ENCODE data around the gene KHDRBS2.
"Not testable (repeated sequence)": the region's sequence is repeated elsewhere in the genome, so short reads cannot be mapped to it uniquely, and the experiment has no call there.

KHDRBS2 gene

DNA sequence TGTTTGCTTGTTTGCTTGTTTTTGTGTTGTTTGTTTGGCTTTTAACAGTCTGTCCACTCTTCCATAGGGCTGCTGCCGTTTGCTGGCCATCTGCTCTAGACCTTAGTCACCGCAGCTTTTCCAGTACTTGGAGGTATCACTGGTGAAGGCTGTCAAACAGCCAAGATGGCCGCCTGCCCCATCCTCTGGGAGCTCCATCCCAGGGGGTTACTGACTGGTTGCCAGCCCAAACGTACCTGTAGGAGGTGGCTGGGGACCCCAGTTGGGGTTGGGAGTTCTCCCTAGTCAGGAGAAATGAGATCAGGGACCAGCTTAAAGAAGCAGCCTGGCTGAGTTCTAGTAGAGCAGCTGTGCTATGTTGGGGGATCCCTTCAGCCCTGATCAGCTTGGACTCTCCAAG, 418.4 kb downstream of the KHDRBS2 start:
- DNase-seq (ENCODE audit: low read depth in 2 of 2) = no peak

- DNase-seq (ENCODE audit: low read depth in 2 of 2) = no peak
Observed at GRCh38 chr6:61857541-61857940, 428.5 kb downstream of the KHDRBS2 start.

- no peak for DNase-seq (ENCODE audit: low read depth in 2 of 2)
Observed at GRCh38 chr6:61841958-61842357, 444.1 kb downstream of the KHDRBS2 start.

DNA sequence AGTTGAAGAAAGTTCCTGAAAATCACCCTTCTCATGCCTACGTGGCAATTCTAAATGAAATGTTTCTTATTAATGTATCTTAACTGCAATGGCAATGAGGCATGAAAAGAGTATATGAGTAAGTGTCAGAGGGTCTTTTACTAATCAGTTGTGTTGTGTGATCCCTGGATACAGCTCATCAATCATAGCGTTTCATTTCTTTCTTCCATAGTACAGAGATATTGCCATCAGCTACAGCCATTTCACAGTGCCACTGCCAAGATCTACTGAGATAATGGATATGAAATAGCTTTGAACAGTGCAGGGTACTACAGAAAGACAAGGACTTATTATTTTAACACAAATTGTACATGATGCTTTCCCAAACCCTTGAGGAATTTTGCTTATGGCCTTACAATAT, 450.8 kb downstream of the KHDRBS2 start:
- DNase-seq (ENCODE audit: low read depth in 2 of 2) = no peak

GRCh38 chr6:61833176-61833755, 452.8 kb downstream of the KHDRBS2 start:
- no peak for DNase-seq (ENCODE audit: low read depth in 2 of 2)

DNA sequence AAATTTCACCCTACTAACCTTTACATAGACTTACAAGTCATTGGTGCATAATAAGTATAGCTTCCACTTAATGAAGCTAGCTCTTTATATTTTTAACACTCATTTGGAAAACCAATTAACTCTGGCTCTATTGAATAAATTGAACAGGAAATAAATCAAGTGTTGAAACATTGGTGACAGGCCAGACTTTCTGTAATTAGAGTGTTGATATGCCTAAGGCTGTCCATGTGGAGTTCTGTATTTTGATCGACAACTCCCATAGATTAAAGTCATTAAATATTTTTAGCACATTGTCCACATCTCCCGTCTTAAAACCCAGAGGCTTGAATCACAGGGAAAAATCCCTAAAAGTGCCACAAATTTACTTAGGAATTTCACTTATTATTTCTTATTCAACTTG, 468.3 kb downstream of the KHDRBS2 start:
- DNase-seq (ENCODE audit: low read depth in 2 of 2) = no peak

DNA sequence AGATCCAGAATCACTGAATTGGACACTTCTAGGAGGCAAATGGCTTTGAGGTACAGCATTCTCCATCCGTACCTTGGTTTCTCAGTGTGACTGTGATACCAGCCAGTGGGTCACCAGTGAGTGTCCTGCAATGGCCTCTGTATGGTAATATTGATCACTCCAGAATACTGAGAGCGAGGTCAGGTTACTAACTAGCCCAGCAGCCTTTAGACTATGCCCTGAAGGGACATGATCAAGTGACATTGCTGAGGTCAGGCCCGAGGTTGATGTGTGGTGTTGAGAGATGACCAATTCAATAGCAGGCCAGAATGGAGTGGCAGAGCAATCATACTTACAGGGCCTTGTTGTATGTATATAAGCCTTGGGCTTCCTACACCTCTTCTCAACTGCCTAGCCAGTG, 476.0 kb downstream of the KHDRBS2 start:
- DNase-seq (ENCODE audit: low read depth in 2 of 2) = no peak

DNA sequence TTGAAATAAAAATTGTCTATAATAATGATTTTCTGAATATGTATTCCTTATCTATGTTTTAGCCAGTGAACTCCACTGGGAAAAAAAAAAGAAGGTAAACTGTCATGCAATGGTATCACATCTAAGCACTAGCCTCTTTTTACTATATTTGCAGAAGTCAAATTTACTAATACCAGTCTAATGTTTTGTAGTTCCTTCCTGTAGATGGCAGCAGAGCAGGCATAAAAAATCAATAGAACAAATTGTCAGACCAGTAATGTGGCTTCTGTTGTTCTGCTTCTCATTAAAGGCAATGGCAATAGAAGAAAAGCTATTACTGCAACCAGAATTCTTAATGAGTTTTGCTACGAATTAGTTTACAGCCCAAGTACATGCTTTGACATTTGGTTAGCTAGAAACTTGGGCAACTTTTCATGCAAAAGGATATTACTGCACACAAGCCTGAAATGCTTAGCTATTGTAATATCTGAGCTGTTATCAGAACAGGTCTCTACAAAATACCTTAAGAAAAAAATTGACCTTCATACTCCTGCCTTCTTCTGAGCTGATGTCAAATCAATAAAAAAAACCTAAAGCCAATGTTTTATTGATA, 476.9 kb downstream of the KHDRBS2 start:
- no peak for DNase-seq (ENCODE audit: low read depth in 2 of 2)

- DNase-seq (ENCODE audit: low read depth in 2 of 2) = no peak
Observed at GRCh38 chr6:61787998-61788397, 498.0 kb downstream of the KHDRBS2 start.

DNA sequence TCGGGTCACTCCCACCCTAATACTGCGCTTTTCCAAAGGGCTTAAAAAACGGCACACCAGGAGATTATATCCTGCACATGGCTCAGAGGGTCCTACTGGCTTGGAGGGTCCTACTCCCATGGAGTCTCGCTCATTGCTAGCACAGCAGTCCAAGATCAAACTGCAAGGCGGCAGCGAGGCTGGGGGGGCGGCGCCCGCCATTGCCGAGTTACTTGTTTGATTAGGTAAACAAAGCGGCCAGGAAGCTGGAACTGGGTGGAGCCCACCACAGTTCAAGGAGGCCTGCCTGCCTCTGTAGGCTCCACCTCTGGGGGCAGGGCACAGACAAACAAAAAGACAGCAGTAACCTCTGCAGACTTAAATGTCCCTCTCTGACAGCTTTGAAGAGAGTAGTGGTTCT, 516.6 kb downstream of the KHDRBS2 start:
- DNase-seq (ENCODE audit: low read depth in 2 of 2) = not testable (repeated sequence)

- no peak for DNase-seq (ENCODE audit: low read depth in 2 of 2)
Observed at GRCh38 chr6:61755739-61756138, 530.3 kb downstream of the KHDRBS2 start.

DNA sequence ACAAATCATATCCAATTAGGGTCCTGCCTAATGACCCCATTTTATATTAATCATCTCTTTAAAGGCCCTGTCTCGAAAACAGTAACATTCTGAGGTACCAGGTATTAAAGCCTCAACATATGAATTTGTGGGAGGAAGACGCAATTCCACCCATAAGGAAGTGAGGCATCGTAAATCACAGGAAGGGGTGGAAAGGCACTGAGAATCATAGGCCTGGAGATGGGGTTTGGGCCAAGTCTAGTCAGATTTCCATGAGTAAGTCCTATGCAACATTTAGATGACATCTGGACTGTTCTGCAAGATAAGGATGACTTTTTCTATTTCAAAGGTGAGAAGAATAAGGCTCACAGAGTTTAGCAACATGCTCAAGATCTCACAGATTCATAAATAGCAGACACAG, 534.0 kb downstream of the KHDRBS2 start:
- no peak for DNase-seq (ENCODE audit: low read depth in 2 of 2)

DNA sequence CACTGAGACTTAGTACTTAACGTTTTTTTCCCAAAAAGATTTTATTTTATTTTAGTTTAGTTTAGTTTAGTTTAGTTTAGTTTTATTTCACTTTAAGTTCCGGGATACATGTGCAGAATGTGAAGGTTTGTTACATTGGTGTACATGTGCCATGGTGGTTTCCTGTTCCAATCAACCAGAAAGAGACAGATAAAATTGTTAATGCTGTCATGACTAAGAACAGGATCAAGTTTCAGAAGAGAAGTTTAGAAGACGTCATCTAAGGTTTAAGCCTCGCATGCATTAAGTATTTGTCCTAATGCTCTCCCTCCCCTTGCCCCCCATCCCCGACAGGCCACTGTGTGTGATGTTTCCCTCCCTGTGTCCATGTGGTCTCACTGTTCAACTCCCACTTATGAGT, 540.0 kb downstream of the KHDRBS2 start:
- DNase-seq (ENCODE audit: low read depth in 2 of 2) = no peak

DNA sequence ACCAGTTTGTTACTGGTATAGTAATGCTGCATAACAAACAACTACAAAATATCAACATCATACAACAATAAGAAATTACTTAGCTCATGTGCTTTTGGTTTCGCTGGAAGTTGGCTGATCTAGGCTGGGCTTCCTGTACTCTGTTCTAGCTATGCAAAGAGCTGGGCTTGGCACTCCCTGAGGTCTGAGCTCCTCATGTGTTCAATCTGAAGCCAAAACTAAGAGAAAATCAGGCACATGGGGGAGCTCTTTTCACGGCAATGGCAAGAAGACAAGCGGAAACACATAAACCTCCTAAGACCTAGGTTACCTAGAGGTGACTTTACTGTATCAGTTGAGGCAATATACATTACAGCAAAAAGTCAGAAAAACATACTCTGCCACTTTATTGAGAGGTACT, 574.2 kb downstream of the KHDRBS2 start:
- DNase-seq (ENCODE audit: low read depth in 2 of 2) = no peak

DNA sequence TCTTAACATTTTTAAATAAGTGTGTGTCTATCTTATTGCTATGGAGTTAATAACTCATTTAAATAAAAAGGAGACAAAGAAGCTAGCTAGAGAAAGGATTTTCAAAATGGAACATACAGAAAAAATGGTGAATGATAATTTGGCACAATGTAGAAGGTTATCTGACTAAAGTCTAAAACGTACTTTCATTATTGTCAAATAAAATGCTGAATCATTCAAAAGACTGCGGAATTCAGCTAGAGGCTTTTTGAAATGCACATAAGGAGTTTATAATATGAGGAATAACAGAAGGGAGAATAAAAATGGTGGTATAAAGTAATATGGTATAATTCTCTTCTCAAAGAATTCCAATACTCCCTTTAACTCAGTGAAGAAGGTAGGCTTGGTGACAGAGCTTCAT, 597.9 kb downstream of the KHDRBS2 start:
- no peak for DNase-seq (ENCODE audit: low read depth in 2 of 2)

DNA sequence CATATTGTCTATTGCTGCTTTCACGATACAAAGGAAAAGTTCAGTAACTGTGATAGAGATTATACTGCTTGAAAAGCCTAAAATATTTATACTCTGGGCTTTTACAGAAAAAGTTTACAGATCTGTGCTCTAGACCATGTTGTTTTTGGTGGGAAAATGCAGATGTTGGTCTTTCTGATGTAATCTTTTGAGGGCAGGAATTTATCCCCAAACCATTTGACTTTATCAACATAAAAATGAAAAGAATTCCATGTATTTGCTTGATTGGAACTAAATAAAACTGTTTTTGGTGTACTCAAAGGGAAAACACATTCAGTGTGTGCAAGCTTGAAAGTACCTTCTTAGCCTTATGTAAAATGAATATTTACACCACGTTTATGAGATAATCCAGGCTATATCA, 603.5 kb downstream of the KHDRBS2 start:
- no peak for DNase-seq (ENCODE audit: low read depth in 2 of 2)

DNA sequence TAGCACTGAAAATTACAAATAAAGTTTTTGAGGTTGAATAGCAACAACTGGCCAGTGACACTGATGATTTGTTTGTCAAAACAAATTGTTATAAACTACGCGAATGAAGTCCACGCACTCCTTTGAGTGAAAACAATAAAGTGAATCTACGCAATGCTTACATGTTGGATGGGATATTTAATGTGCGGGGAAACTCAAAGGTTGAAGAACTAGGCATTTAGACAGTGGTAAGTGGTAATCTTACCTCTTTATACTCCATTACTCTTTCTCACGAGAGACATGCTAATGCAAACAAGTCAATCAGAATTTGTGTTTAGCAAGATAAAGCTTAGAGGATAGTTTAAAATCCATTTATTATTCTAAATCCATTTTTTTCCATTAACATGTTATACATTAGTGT, 606.4 kb downstream of the KHDRBS2 start:
- no peak for DNase-seq (ENCODE audit: low read depth in 2 of 2)

DNA sequence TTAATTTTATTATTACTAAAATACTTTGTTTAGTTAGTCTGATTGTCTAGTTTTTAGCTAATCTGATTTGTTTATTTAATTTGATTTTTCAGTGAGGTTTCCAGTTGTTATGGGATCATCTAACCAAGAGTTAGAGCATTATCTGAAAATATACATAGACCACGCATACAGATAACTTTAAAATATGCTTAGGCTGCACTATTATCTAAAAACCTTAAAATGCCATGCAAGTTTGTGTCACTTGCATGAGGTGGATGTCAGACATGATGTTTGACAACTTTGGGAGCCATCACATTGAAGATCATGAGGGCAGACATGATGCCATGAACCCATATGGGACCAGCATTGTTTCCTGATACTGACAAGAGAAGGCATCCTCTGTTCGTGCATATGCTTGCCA, 610.3 kb downstream of the KHDRBS2 start:
- DNase-seq (ENCODE audit: low read depth in 2 of 2) = no peak

DNA sequence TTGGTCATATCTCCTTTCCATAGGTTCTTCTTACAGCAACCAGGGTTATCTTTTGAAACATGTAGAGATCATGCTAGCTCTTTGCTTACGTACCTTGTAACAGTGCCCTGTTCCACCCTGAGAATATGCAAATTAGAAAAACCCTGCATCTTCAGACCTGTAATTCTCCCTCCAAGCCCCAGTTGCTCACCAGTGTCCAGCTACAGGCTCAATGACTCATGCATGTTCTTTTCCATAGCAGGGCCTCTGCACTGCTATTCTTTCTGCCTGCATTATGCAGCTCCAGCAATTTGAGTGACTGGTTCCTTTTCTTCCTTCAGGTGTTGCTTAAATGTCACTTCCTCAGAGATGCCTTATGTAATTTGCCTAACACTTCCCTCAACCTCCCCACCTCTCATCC, 636.2 kb downstream of the KHDRBS2 start:
- DNase-seq (ENCODE audit: low read depth in 2 of 2) = no peak

- no peak for DNase-seq (ENCODE audit: low read depth in 2 of 2)
Observed at GRCh38 chr6:61640463-61640862, 645.6 kb downstream of the KHDRBS2 start.
